Central memory CD4-positive, alpha-beta T cell (primary cell): ENCODE measurements around the gene GLG1.
"Not testable (repeated sequence)": the region's sequence is repeated elsewhere in the genome, so short reads cannot be mapped to it uniquely, and the experiment has no call there.

Experiments used
- DNase-seq: peaks from one replicate; pipeline ENCODE4 v3.0.0; 2022

GLG1 gene

DNA sequence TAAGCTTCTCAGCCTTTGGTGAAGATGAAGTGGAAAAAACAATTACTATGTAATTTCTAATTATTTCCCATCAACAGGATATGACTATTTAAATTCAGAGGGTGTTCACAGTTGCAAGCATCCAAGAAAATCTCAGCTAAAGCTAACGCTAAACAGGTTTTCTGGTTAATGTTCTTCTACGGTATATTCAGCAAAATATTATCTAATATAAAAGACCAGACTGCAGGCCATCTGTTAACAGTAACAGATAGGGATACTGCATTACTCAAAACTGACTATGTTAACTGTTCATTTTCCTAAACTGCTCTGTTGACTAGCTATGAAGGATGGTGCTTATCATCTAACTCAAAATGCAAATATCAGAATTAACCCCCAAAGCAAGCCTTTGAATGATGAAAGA is 32.8 kb downstream of the GLG1 start:
- no peak for DNase-seq

DNA sequence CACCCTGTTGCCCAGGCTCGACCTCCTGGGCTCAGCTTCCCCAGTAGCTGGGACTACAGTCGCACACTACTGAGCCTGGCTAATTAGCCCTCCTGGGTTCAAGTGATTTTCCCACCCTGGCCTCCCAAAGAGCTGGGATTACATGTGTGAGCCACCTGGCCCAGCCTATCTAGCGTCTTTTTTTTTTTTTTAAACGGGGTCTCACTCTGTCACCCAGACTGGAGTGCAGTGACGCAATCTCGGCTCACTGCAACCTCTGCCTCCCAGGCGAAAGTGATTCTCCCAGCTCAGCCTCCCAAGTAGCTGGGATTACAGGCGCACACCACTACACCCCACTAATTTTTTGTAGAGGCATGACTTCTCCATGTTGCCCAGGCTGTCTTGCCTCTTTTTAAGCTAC is 33.3 kb downstream of the GLG1 start:
- DNase-seq, result no peak

DNA sequence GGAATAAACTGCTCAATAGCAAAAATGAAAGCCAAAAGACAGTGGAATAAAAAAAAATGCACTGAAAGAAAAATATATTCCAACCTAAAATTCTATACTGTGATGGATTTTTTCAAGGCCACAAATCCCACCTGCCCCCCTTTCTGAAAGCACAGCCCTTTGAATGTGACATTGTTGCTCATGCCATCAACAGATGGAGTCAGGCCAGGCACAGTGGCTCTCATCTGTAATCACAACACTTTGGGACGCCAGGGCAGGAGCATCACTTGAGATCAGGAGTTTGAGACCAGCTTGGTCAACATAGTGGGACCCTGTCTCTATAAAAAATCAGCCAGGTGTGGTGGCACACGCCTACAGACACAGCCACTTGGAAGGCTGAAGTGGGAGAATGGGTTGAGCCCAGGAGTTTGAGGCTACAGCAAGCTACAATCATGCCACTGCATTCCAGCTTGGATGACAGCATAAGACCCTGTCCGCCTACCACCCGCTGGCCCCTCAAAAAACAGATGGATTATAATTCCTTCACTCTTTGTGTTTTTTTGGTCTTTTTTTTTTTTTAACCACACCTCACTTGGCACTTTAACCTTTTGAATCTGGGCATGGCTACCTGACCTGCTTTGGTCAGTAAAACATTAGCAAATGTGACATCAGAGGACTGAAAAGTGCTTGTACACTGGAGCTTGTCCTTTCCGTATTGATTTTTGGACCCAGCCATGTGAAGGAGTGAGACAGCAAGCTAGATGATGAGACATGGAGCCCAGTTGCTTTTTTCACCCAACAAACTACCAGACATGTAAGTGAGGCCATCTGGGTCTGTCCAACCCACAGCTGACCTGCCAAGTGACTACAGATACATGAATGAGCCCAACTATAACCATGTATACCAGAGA is 36.3 kb downstream of the GLG1 start:
- no peak for DNase-seq

DNA sequence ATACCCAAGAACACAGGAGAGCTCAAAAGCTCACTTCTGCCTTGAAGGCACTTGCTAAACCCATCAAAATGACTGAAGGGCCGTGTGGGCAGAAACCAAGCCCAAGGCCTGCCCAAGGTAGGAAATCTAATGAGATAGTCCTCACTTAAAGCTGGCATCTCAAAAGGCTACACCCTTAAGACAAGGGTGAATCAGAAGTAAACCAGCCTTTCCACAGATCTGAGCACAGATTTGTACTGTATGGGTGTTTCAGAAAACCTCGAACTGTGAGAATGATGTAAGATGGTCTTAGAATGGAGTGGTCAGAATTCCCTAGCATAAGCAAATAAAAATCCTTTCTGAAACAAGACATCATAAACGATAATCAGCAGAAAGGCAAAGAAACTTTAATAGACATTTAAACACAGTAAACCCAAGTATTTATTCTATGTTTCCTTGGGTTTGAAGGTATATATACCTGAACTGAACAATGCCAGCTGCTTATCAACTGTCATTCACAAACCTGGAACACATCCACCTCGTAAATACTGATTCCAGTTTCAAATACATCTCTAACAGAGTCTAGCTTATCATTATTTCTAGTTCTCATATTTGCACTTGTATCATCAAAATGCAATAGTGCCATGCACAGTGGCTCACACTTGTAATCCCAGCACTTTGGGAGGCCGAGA is 37.8 kb downstream of the GLG1 start:
- DNase-seq, result no peak

DNA sequence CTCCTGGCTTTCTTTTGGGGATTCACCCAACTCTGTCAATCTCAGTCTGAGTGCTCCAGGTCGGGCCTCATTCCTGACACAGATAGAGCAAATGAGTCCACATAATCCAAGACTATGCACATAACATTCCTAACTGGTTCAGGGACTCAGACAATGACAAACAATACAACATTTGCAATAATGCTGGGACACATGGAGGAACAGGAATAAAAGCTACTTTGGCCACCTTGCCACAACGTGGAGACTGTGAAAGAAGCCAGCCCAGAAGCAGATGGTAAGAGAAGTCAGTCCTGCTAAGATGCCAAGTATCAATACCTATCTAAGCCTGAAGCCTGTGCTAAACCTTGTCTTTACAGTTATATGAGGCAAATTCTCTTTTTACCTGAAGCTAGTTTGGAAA is 39.0 kb downstream of the GLG1 start:
- no peak for DNase-seq

DNA sequence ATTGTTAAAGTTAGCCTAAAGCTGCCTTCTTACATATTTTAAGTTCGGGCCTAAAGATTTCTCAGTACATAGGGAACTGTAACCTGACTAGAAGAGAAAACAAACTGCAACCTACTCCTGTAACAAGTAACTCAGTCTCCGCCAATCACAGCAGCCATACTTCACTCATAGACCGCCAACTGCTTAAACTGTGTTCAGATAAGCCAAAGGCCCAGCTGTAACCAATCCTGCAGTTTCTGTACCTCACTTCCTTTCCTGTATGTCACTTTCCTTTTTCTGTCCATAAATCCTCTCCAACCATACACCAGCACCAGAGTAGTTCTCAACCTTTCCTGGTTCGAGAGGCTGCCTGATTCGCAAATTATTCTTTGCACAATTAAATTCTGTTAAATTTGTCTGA is 41.5 kb downstream of the GLG1 start:
- no peak for DNase-seq

DNA sequence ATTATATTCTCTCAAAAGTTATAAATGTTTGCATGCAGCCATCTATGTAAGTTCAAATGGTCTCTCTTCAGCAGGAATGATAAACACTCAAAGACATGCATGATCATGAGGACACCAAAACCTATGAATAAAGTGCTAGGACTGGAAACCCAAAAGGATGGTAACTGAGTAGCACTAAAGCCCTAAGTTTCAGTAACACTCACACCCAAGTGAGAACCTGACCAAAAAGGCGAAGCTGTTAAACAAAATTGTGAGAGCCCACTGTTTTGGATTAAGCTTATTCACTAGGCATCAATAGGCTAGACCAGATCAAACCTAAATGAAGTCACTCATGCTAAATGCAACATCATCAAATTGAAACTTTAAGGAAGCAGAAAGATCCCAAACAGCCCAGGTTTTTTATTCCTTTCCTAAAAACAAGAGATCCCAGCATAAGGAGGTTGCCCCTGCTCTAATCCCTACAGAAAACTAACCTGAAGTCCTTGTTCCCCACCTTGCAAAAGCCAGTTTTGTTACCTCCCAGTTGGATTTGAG is 42.4 kb downstream of the GLG1 start:
- no peak for DNase-seq

DNA sequence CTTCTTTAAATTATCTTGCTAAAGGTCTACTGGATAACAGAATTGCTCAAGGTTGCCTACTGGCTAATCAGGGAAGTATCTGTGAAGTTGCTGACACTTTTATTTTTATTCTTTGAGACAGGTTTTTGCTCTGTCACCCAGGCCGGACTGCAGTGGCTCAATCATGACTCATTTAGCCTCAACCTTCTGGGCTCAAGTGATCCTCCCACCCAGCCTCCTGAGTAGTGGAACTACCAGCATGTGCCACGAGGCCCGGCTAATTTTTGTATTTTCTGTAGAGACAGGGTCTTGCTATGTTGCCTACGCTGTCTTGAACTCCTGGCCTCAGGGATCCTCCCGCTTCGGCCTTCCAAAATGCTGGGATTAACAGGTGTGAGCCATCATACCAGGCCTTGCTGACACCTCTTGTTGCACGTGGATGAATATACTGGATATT is 43.1 kb downstream of the GLG1 start:
- no peak for DNase-seq

DNA sequence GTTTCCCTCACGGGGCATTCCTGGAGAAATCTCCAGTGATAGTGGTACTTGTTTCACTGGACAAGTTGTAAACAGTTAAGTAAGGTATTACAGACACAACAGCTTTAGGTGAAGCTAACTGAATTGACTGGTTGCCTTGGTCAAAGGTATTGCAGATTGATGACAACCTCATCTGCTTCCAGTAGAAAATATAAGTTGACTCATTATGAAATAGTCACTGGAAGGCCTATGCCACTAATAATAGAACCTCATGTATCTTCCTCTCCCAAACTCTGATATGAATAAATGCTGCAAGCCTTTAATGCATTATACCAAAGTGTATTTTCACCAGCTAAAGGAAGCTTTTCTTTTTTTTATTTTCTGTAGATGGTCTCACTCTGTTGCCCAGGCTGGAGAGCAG is 44.8 kb downstream of the GLG1 start:
- DNase-seq, result no peak

DNA sequence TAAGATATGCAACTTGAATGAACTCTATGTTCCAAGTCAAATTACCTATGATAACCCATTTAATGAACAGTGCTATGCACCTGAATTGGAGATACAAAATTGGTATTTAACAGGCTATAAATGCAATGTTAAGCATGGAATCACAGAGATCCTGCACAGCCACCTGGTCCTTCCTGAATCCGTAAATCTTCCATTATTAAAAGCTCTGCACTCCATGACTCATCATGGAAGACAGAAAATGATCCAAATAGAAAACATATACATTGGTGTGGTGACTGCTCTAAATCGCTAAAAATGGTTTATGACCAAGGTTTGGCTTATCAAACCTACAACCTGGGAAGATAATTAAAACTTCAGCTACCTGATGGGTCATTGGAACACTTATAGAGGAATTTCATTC is 45.3 kb downstream of the GLG1 start:
- no peak for DNase-seq

DNA sequence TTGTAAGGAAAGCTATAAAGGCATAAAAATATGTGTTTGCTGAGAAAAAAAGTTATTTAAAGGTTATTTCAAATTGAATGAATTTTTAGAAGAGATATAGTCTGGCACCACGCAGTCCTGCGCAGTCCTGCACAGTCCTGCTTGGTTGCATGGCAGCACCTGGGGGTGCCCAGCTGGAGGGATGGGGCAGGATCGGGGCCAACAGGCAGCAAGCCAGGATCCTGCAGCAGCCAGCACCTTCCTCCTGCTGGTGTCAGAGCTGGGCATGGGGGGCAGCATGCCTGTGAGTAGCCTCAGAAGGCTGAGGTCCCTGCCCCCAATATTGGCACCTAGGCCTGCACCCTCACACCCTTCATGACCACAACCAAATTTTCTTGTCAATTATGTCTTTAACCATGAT is 46.0 kb downstream of the GLG1 start:
- no peak for DNase-seq

DNA sequence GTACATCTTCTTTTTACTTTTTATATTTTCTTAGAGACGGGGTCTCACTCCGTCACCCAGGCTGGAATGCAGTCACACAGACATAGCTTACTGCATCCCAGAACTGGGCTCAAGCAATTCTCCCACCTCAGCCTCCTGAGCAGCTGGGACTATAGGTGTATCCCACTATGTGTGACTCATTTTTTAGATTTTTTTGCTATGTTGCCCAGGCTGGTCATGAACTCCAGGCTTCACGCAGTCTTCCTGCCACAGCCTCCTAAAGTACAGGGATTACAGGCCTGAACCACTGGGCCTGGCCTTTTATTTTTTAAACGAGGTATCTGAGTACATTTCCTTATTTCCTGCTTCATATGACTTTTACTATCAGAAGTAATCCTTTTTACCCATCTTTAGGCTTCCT is 48.0 kb downstream of the GLG1 start:
- DNase-seq, result no peak

DNA sequence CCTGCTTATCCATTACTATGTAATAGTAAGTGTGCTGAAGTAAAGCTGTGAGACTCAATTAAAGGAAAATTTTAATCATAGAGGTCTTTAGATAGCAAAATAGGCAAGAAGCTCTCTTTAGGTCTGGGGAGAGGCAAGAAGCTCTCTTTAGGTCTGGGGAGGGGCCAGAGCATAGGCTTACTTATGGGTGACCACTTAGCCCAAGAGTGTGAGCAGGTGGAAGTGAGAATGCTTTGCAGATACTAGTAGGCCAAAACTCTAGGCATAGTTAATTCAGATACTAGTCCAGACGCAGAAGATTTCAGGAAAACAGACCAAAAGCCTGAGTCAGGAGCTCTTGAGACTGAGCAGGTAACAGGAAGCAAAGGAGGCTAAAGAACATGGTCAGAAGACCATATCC is 49.6 kb downstream of the GLG1 start:
- no peak for DNase-seq

DNA sequence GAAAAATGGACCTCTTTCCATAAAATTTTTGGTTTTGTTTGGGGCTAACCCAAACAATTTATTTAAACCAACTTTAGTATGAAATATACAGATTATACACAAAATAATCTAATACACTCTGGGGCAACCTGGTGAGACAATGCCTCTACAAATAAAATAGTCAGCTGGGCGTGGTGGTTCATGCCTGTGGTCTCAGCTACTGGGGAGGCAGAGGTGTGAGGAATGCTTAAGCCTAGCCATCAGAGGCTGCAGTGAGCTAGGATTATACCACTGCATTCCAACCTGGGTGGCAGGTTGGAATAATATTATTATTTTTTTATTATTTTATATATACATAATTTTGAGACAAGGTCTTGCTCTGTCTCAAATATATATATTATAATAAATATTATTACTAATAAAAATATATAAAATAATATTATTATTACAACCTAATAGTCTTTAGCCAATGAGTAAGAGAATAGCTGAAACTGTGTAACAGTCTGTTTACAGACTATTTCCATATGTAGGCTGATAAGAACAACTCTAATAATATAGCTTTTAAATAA is 50.5 kb downstream of the GLG1 start:
- no peak for DNase-seq

DNA sequence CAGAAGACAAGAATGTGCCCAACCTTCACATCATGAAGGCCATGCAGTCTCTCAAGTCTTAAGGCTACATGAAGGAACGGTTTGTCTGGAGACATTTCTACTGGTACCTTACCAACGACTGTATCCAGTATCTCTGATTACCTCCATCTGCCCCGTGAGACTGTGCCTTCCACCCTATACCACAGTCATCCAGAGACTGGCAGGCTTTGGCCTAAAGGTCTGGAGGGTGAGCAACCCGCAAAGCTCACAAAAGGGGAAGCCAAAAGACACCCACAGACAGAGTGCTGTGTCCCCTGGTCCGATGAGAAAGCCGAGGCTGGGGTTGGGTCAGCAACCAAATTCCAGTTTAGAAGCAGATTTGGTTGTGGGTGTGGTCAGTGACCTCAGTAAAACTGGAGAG is 54.6 kb downstream of the GLG1 start:
- DNase-seq, result not testable (repeated sequence)

DNA sequence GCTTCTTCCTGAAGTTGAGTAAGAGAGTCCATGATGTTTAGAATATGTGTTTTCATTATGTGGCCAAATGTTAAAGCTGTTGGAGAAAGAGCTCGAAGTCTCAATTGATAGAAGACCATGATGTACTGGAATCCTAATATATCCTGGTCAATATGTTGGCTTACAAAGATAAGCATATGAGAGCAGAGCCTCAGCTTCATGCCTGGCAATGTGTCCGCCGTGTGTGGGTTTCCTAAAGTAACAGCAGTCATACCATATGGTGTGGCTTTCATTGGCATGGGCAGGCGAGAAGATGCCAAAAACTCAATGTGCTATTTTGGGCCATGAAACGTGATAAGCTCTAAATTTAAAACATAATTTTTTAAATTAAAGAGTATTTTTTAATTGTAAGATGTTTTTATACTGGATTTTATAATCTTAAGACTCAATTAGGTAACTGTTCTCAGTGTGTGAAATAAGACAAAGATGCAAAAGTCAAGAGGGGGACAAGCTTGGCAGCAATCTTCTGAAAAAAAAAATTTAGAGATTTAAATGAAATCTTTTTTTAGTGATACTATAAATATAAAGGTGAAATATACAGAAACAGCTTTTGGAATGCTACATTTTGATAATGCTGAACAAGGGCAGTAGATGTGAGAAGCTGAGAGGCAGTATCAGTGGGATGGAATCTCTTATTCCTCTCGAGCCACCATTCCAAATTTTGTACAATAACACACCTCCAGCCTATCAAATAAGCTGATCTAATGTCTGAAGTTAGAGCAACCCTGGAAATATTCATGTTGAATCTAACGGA is 56.5 kb downstream of the GLG1 start:
- DNase-seq, result not testable (repeated sequence)

DNA sequence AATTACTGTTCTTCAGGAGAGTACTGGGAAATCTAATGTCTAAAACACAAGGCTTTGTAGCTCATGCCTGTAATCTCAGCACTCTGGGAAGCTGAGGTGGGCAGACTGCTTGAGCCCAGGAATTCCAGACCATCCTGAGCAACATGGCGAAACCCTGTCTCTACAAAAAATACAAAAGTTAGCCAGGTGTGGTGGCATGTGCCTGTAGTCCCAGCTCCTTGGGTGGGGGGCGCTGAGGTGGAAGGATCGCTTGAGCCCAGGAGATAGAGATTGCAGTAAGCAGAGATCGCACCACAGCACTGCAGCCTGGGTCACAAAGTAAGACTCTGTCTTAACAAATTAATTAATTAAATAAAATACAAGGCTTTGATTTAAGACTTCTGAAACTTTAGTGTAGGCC is 60.8 kb downstream of the GLG1 start:
- DNase-seq, result not testable (repeated sequence)

DNA sequence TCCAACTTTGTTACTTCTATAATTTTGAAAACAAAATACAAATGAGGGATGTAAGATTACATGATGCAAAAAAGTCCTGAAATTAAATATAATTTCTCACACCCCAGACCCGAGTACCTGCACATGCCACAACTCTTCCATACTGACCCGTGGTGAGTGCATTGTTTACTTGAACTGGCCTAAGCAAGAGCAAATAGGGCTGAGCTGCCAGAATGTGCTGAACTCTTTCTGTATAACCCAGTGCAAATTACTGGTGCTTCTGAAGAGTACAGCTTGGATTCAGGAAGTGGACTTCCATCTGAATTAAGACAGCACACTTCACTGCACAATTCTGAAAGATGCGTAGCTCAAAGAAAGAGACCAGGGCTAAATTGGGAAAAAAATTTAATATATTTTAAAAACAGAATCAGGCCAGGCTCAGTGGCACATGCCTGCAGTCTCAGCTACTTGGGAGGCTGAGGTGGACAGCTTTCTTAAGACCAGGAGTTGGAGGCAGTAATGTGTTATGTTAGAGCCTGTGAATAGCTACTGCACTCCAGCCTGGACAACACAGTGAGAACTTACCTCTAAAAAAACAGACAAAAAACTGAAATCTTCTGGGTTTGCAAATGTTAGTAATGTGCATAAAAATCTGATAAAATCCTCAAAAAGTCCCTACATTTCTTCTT is 63.9 kb downstream of the GLG1 start:
- DNase-seq, result not testable (repeated sequence)

DNA sequence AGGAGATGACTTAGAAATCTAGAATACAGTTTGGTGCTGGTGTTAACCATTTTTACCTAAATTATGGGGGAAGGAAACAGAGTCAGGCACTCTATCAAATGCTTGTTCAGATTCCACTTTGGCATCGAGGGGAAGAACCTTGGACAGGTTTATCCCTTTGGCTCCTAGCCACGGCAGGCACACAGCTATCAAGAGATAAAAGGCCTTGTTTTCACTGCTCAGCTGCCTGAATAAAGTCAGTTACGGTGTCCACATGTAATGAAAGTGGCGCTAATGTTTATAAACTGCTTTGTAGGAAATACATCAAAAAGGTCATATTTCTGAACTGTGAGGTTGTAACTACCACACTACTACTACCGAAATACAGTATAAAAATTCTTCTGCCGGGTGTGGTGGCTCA is 66.3 kb downstream of the GLG1 start:
- not testable (repeated sequence) for DNase-seq

DNA sequence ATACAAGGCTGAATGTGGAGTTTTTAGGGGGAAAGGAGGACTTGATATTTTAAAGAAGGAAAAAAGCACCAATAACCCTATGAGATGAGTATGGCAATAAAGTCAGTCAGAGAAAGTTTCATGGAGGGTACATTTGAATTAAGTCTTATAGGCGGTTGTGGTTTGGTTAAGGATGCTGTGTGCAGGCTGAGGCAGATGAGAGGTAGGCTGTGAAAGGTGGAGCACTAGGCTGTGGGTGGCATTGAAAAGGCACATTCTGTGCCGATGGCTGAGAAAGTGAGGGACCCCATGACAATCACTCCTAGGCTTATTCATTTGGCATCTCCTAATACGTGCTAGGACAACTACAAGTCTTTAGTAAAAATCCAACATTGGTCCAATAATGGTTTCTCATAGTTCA is 68.1 kb downstream of the GLG1 start:
- not testable (repeated sequence) for DNase-seq

DNA sequence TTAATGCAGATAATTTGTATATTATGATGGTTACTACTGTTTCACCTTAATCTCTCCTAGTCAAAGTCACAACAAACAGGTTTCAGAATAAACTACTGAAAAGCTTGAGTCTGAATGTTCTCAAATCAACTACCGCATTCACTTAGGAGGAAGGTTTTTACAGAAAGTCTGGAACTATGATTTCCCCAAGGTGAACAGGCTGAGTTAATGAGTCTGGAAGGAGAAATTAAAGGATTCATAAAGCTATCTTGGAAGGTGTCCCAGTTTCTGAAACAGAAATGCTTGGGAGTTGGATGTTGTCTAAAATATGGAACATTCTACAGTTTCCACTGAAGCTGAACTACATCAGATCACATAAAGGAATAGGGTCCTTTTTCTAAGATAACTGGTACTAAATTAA is 69.2 kb downstream of the GLG1 start:
- DNase-seq, result not testable (repeated sequence)

DNA sequence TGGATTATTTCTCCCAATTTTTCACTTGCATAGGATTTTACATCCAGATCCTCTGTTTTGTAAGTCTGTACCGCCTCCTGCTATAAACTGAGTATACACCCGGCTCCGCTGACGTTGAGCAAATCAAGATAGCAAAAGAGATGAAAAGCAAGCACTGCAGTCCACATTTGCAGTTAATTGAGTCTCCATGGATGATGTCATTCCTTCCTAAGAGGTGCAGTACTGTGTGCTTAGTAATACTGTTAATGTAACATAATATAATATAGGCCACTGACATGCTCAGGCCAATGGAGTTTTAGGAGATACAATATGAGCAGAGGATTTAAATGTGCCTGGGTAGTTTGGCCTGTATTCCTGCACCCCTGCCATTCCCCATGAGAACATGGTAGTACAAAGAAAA is 72.3 kb downstream of the GLG1 start:
- DNase-seq, result not testable (repeated sequence)
